ENCODE data around the gene CDHR5. TPM values are rescaled to one million over a fixed set of nuclear protein-coding genes. Genes with fewer than 3 reads are reported as not detected.

CDHR5 gene
- total RNA-seq, 6 experiments from 2014 or later: not detected

DNA sequence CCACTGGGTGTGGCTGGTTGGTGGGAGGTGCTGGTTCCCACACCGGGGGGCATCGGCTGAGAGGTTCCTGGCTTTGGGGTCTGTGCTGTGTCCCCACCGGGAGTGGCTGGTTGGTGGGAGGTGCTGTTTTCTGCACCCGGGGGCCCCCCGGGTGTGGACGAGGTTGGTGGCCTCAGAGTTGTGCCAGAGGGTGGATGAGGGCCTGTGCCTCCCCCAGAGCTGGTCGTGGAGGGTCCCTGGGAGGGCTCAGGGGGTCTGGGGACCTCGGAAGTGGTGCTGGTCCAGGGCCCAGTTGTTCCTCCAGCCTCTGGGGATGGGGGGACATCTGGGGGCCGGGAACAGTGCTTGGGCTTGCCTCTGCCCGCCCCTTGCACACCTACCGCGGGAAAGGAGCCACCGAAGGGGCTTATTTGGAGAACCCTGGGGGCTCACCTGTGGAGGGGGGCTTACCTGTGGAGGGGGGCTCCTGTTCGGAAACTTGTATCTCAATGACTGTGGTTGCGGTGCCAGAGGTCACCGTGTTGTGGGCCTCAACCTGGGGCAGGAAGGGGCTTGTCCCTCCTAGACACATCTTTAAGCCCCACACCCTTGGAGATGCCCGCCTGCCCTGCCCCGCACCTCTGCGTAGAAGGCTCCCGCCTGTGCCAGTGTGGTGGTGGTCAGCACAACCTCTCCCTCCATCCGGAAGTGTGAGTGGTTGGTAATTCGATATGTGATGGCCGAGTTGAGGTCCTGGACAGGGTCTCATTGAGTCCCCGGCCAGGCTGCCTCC, 5.7 kb downstream of the CDHR5 start:
- H3K36me3 Mint-ChIP-seq (ENCODE audit: low read depth): no peaks in the 10 kb centered on the region
- DNase-seq: no peak
- no peak overlapping the region for H3K27ac Mint-ChIP-seq
- H3K4me3 Mint-ChIP-seq: no peak overlapping the region
- peaks cover 8% of the 10 kb centered on the region; the same call in 1 of the 2 replicates for H3K4me1 Mint-ChIP-seq (ENCODE audit: low read depth)
- TF ChIP-seq, protein P1, sequence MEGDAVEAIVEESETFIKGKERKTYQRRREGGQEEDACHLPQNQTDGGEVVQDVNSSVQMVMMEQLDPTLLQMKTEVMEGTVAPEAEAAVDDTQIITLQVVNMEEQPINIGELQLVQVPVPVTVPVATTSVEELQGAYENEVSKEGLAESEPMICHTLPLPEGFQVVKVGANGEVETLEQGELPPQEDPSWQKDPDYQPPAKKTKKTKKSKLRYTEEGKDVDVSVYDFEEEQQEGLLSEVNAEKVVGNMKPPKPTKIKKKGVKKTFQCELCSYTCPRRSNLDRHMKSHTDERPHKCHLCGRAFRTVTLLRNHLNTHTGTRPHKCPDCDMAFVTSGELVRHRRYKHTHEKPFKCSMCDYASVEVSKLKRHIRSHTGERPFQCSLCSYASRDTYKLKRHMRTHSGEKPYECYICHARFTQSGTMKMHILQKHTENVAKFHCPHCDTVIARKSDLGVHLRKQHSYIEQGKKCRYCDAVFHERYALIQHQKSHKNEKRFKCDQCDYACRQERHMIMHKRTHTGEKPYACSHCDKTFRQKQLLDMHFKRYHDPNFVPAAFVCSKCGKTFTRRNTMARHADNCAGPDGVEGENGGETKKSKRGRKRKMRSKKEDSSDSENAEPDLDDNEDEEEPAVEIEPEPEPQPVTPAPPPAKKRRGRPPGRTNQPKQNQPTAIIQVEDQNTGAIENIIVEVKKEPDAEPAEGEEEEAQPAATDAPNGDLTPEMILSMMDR (IDR thresholded peaks at IDR 0.05): no peak
- H3K27me3 Mint-ChIP-seq (ENCODE audit: insufficient read depth): peaks cover 12% of the 10 kb centered on the region
- H3K9me3 Mint-ChIP-seq: no peaks in the 10 kb centered on the region

DNA sequence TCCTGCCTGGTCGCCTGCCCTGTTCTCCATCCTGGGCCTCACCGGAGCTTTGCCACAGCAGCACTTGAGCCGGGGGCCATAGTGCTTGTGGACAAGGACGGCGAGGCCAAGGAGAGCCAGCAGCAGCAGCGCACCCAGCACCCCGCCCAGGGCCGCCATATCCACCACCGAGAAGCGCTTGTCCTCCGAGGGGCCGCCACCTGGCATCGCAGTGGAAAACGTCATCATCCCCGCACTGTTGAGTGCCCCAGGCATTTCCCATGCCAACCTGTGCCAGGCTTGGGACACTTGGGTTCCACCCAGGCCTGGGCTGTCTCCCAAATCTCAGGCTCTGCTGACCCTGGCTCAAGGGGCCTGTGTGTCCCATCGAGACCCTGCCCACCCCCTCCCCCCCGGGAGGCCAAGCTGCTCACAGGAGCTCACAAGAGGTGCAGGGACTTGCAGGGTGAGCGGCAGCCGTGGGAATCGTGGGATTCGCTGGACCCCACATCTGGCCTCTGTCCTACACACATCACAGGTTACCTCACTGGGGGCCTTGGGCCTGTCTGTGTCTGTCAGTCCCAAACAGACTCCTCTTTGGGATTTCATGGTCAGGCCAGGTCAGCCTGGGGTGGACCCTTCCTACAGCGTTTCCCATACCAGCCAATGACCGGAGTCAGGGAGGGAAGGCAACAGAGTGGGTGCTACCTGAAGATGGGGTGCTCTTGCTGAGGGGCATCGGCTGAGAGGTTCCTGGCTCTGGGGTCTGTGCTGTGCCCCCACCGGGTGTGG, 6.7 kb downstream of the CDHR5 start:
- Mint-ChIP-seq H3K27me3 (ENCODE audit: insufficient read depth) (peaks cover 8% of the 10 kb centered on the region), H3K4me1 (ENCODE audit: low read depth) (no peaks in the 10 kb centered on the region), H3K9me3 (no peaks in the 10 kb centered on the region), H3K36me3 (ENCODE audit: low read depth) (no peaks in the 10 kb centered on the region), H3K4me3 (no peak overlapping the region), H3K27ac (no peak overlapping the region)
- no peak for DNase-seq
- TF ChIP-seq, protein P1 (IDR thresholded peaks at IDR 0.05): no peak

DNA sequence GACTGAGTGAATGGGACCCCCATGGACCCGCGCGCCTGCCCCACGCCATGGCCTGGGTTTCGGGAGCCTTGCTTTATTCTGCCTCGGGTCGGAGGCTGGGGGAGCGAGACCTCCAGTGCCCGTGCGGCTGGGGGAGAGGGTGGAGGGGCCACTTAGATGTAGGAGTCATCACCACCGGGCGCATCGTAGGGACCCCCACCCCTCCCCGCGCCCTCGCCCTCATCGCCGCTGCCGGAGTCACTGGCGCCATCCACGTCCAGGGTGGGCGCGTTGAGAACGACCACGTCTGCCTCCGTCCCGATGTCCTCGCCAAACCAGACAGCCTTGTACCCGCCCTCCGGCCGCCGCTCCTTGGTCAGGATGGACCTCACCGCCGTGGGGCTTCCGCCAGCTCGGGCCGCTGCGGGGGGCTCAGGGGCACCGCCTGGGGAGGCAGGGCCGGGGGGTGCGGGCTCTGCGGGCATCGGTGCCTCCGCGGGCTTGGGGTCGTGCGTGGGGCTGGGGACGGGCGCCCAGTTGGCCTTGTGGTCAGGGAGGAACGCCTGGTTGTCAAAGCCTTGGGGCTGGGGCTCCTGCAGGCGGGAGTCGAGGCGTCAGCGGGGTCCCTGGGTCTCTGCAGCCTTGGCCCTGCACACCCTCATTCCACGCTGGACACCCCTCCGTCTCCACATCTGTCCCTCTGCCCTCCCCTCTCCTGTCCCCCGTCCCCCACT, 7.4 kb downstream of the CDHR5 start:
- H3K27ac Mint-ChIP-seq: no peak overlapping the region
- no peaks in the 10 kb centered on the region for H3K4me1 Mint-ChIP-seq (ENCODE audit: low read depth)
- TF ChIP-seq, protein P1 (IDR thresholded peaks at IDR 0.05): no peak
- no peak overlapping the region for H3K4me3 Mint-ChIP-seq
- H3K9me3 Mint-ChIP-seq: no peaks in the 10 kb centered on the region
- H3K27me3 Mint-ChIP-seq (ENCODE audit: insufficient read depth): peaks cover 8% of the 10 kb centered on the region; the same call in 1 of the 2 replicates
- DNase-seq: no peak
- H3K36me3 Mint-ChIP-seq (ENCODE audit: low read depth): peaks cover under 1% of the 10 kb centered on the region; the same call in 1 of the 2 replicates

DNA sequence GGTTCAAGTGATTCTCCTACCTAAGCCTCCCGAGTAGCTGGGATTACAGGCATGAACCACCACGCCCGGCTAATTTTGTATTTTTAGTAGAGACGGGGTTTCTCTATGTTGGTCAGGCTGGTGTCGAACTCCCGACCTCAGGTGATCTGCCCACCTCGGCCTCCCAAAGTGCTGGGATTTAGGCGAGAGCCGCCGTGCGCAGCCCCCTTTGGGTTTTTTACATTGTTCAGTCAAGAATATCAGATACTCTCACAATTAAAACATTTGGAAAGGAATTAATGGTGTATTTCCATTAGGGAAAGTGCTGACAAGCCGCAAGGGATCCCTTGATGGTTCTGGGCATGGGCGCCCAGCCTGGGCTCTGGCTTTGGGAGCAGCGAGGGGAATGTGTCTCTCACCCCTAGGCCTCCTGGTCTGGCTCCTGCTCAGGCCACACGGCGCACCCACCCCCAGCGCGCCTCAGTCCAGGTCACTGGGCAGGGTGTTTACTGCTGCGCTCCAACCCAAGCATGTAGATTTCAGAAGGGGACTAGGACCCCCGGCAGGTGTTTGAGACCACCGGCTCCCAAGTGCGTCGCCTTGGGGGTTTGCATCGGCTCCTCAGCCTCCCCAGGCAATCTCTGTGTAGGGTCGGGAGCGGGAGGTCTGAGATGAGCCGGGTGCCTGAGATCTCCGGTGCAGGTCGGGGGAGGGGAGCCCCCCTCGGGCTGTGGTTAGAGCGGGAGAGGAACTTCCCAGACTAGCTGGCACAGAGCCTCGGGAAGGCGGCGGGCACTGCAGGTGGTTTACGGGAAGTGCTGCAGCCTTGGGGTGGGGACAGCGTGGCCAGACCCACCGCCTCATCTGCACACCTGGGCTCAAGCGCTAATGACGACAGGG, 8.2 kb downstream of the CDHR5 start:
- Mint-ChIP-seq H3K36me3 (ENCODE audit: low read depth) (peaks cover 6% of the 10 kb centered on the region; the same call in 1 of the 2 replicates), H3K27ac (peak overlapping the region; percentile 77; the same call in 1 of the 2 replicates), H3K9me3 (no peaks in the 10 kb centered on the region), H3K4me3 (no peak overlapping the region), H3K4me1 (ENCODE audit: low read depth) (no peaks in the 10 kb centered on the region), H3K27me3 (ENCODE audit: insufficient read depth) (peaks cover 8% of the 10 kb centered on the region; the same call in 1 of the 2 replicates)
- DNase-seq: no peak
- TF ChIP-seq, protein P1 (IDR thresholded peaks at IDR 0.05): no peak
